ENCODE measurements around the gene NTM. TPM values are rescaled to one million over a fixed set of nuclear protein-coding genes. Genes with fewer than 3 reads are reported as not detected.

The NTM gene
- total RNA-seq, 2 donors from 2014 or later, result not detected

DNA sequence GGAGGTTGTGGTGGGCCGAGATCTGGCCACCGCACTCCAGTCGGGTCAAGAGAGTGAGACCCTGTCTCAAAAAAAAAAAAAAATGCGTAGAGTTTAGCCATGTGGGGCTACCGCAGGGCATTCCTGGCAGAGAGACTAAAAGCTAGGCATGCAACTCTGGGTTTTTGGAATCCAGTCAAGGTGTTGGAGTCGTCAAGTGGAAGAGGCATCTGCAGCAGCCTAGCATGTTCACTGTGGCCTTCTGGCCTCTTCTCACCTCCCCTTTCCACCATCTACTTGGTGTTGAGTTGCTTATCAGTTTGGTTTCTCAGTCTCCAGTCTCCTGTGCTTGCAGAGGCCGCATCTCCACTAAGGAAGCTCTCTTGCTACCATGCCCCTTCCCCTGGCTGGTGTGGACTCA is 572.5 kb downstream of the NTM start:
- ATAC-seq (replicated peaks in 1 of 2) (no peak), DNase-seq (no peak)
- Mint-ChIP-seq H3K4me1 (ENCODE audit: low read depth) (no peaks in the 10 kb centered on the region), H3K36me3 (ENCODE audit: insufficient read depth in 2 of 2) (no peaks in the 10 kb centered on the region), H3K9me3 (peaks cover 0 to 8% of the 10 kb centered on the region in 2 donors), H3K27ac (no peak overlapping the region), H3K27me3 (ENCODE audit: low read depth) (no peaks in the 10 kb centered on the region), H3K4me3 (no peak overlapping the region)

DNA sequence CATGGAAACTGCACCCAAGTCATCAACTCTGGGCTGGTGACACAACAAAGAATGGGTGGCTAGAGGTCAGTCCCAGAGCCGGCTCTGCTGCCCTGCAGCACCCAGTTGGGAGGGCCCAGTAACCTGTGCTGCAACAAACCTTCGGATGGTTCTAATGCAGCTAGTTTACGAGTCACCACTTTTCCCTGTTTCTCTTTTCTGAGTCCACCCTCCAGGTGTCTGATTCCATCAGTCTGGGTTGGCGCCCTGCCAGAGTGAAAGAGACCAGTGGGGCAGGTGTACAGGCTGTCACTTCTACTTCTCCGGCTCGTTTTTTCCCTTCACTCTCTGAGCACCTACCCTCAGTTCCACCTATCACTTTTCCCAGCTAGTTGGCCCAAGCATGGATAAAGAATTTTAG is 572.9 kb downstream of the NTM start:
- no peak overlapping the region for H3K27ac Mint-ChIP-seq
- no peak overlapping the region for H3K4me3 Mint-ChIP-seq
- no peaks in the 10 kb centered on the region for H3K4me1 Mint-ChIP-seq (ENCODE audit: low read depth)
- ATAC-seq (replicated peaks in 1 of 2) (no peak), DNase-seq (no peak)
- no peaks in the 10 kb centered on the region for H3K36me3 Mint-ChIP-seq (ENCODE audit: insufficient read depth in 2 of 2)
- no peaks in the 10 kb centered on the region for H3K27me3 Mint-ChIP-seq (ENCODE audit: low read depth)
- peaks cover 0 to 8% of the 10 kb centered on the region in 2 donors for H3K9me3 Mint-ChIP-seq

DNA sequence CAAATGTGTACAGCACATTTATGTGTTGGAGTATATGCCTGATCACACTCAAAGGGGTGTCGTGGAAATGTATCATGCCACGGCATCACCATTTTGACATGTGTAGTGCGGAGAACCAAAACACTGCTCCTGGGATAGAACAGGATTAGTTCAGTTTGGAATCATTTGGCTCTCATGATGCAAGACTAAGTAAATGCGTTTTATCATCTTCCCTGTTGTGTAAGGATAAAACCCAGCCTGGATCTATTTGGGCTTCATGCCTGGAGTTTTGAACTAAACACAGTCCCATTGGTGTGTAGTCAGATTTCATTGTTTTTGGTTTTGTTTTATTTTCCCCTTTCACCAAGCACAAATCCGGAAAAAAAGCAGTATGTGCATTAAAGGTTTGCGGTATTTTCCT is 574.3 kb downstream of the NTM start:
- DNase-seq (no peak), ATAC-seq (replicated peaks in 1 of 2) (no peak)
- Mint-ChIP-seq H3K9me3 (peaks cover 0 to 2% of the 10 kb centered on the region in 2 donors), H3K27ac (no peak overlapping the region), H3K36me3 (ENCODE audit: insufficient read depth in 2 of 2) (no peaks in the 10 kb centered on the region), H3K4me1 (ENCODE audit: low read depth) (no peaks in the 10 kb centered on the region), H3K27me3 (ENCODE audit: low read depth) (no peaks in the 10 kb centered on the region), H3K4me3 (no peak overlapping the region)

DNA sequence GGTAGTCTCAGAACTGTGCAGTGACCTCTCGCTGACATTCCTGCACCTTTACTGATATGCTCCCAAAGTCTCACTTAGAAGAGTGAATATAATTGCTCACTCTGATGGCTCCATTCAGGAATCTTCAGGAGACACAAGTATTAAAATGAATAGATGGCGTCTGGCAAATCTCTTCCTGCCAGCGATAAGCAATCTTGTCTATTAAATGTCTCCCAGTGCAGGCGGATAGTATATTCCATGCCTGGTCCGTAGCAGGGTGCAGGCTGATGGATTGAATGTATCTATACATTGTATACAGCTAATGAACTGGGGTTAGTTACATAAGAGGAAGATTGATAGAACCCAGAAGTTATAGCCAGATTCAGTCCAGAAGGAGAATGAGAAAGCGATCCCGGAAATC is 575.3 kb downstream of the NTM start:
- H3K27ac Mint-ChIP-seq, result no peak overlapping the region
- H3K9me3 Mint-ChIP-seq, result peaks cover 2 to 7% of the 10 kb centered on the region in 2 donors
- no peak for DNase-seq

DNA sequence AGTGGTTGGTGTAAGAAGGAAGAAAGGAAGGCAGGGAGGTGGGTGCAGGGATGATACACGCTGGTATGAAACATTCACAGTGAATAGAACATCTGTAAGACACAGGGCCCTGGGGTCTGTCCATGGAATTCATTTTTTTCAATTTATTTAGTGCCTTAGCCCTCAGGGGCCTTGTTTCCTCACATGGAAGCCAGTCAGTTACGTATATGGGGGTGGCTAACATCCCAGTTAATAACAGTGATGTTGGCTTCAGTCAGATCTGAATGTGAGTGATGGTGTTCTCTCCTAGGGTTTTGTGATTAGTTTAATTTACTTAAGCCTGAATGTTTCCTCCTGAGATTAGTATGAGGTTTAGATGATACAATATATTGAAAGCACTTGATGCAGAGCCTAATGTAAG is 577.1 kb downstream of the NTM start:
- no peak for ATAC-seq (replicated peaks in 1 of 2)
- Mint-ChIP-seq H3K9me3 (peaks cover 2 to 7% of the 10 kb centered on the region in 2 donors), H3K27ac (no peak overlapping the region), H3K4me1 (ENCODE audit: low read depth) (no peaks in the 10 kb centered on the region), H3K4me3 (no peak overlapping the region), H3K36me3 (ENCODE audit: insufficient read depth in 2 of 2) (no peaks in the 10 kb centered on the region), H3K27me3 (ENCODE audit: low read depth) (no peaks in the 10 kb centered on the region)
- DNase-seq, result no peak

More for the DNA sequence above, 575.3 kb downstream of the NTM start:
- H3K27me3 Mint-ChIP-seq (ENCODE audit: low read depth), result no peaks in the 10 kb centered on the region
- no peak overlapping the region for H3K4me3 Mint-ChIP-seq
- H3K36me3 Mint-ChIP-seq (ENCODE audit: insufficient read depth in 2 of 2), result no peaks in the 10 kb centered on the region
- no peak for ATAC-seq (replicated peaks in 1 of 2)
- H3K4me1 Mint-ChIP-seq (ENCODE audit: low read depth), result no peaks in the 10 kb centered on the region

DNA sequence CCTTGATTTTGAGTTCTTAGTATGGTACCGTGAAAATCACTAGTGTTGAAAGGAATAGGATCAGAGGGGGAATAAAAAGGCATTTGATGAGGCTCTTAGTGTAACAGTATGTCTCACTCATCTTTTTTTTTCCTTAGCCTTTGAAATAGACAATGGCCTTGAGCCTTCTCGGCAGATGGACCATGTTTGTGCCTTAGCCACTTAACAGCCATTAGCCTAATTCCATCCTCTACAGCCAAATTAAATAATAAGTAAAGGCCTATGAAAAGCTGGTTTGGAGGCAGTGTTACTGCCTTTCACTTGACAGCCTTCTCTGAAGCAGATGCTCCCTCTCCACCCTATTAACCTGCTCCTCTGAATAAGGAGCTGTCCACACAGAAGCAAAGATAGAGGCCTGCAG is 580.7 kb downstream of the NTM start:
- H3K27ac Mint-ChIP-seq, result no peak overlapping the region

DNA sequence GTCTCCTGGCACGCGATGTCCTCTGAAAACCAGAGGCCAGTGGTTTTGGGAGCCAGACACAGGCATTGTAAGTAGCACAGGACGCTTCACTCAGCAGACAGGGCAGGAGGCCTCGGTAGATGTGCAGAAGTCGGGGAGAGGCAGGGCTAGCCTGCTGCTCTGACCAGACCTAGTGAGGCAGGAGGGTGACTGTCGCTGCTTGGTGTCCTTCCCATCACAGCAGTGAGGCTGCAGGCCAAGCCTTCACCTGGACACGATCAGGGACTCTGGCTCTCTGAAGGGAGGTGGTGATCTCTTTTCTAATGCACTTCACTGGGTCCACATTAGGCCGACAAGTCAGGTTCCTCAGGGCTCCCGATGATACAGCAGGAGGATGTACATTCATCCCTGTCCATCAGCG is 583.7 kb downstream of the NTM start:
- Mint-ChIP-seq H3K27ac (no peak overlapping the region), H3K4me3 (no peak overlapping the region), H3K9me3 (peaks cover 2 to 11% of the 10 kb centered on the region in 2 donors), H3K36me3 (ENCODE audit: insufficient read depth in 2 of 2) (no peaks in the 10 kb centered on the region), H3K27me3 (ENCODE audit: low read depth) (no peaks in the 10 kb centered on the region), H3K4me1 (ENCODE audit: low read depth) (no peaks in the 10 kb centered on the region)
- DNase-seq, result no peak
- ATAC-seq (replicated peaks in 1 of 2), result no peak

More for the DNA sequence above, 580.7 kb downstream of the NTM start:
- DNase-seq, result no peak
- Mint-ChIP-seq H3K4me3 (no peak overlapping the region), H3K4me1 (ENCODE audit: low read depth) (no peaks in the 10 kb centered on the region), H3K27me3 (ENCODE audit: low read depth) (no peaks in the 10 kb centered on the region), H3K36me3 (ENCODE audit: insufficient read depth in 2 of 2) (no peaks in the 10 kb centered on the region), H3K9me3 (peaks cover 2 to 9% of the 10 kb centered on the region in 2 donors)
- ATAC-seq (replicated peaks in 1 of 2), result no peak

DNA sequence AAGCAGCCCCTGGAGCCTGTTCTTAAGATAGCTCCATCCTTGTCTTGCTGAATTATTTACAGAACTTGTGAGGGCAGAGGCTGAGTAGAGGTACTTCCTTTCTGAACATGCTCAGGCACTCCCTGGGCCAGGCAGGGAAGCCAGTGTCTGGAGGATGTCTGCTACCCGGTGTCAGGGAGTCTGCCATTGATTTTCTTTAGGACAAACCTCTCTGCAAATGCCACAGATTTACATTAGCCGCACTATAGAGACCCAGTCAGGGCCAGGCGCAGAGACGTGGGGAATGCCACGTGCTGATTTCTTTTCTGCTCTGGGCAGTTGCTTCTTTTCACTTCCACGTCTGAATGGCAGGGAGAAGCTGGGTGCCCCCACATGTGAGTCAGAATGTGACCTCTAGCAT is 585.5 kb downstream of the NTM start:
- Mint-ChIP-seq H3K9me3 (peaks cover 0 to 4% of the 10 kb centered on the region in 2 donors), H3K27ac (no peak overlapping the region), H3K27me3 (ENCODE audit: low read depth) (no peaks in the 10 kb centered on the region), H3K4me1 (ENCODE audit: low read depth) (no peaks in the 10 kb centered on the region), H3K36me3 (ENCODE audit: insufficient read depth in 2 of 2) (no peaks in the 10 kb centered on the region), H3K4me3 (no peak overlapping the region)
- DNase-seq (no peak), ATAC-seq (replicated peaks in 1 of 2) (no peak)

DNA sequence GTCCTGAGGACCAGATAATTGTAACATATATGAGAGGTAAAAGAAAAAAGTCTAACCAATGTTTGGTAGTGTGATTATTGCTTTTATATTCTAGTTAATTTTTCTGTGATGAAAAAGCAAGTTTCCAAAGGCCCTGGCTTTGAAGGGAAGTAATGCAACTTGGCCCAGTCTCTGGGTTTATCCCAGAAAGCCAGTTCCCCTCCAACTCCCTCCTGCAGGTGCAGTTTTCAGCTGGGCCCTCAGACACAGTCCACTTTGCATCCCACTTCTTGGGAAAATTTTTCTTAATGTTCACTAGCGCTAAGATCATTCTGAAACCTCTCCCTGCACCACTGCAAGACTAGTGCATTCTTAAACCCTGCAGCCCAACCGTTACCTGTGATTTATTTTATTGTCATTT is 586.8 kb downstream of the NTM start:
- H3K27me3 Mint-ChIP-seq (ENCODE audit: low read depth), result no peaks in the 10 kb centered on the region
- no peak overlapping the region for H3K27ac Mint-ChIP-seq
- DNase-seq (no peak), ATAC-seq (replicated peaks in 1 of 2) (no peak)
- no peaks in the 10 kb centered on the region for H3K36me3 Mint-ChIP-seq (ENCODE audit: insufficient read depth in 2 of 2)
- H3K4me1 Mint-ChIP-seq (ENCODE audit: low read depth), result no peaks in the 10 kb centered on the region
- H3K4me3 Mint-ChIP-seq, result no peak overlapping the region
- peaks cover 0 to 4% of the 10 kb centered on the region in 2 donors for H3K9me3 Mint-ChIP-seq

DNA sequence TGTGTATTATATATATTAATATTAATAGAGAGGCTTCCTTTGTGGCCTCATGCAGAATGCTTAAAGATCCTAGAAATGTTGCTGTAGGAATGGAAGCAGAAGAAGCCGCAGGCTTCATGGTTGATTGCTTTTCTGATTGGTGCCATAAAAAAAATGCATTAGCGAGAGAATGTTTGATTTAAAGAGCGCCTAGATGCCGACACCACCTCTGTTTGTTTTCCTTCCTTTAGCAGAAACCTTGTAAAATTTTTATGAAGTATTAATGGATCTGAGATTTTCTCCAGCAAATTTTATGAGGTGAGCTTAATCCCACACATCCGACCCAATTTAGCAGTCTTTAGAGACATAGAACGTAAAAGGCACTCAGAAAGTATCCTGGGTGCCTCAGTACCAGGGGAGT is 587.5 kb downstream of the NTM start:
- H3K36me3 Mint-ChIP-seq (ENCODE audit: insufficient read depth in 2 of 2), result no peaks in the 10 kb centered on the region
- no peak for ATAC-seq (replicated peaks in 1 of 2)
- peaks cover 0 to 4% of the 10 kb centered on the region in 2 donors for H3K9me3 Mint-ChIP-seq
- no peak overlapping the region for H3K27ac Mint-ChIP-seq
- no peaks in the 10 kb centered on the region for H3K27me3 Mint-ChIP-seq (ENCODE audit: low read depth)
- no peaks in the 10 kb centered on the region for H3K4me1 Mint-ChIP-seq (ENCODE audit: low read depth)
- H3K4me3 Mint-ChIP-seq, result no peak overlapping the region
- DNase-seq, result no peak

DNA sequence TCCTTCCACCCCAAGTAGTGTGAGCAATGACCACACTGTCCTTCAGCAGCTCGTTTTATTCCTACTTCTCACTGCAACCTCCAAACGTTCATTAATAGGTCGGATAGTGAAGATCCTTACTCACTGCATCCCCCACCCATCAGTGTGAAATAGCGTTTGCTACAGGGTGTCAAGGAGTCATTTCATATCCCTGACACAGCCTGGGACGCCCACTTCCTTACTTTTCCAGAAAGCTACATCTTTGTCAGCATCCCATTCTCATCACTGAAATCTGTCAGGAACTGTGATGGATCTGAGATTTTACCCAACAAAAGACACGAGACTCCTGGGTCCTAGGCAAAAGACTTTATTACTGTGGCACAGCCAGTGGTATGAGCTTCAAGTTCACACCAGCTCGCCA is 592.4 kb downstream of the NTM start:
- Mint-ChIP-seq H3K27ac (no peak overlapping the region), H3K9me3 (no peaks in the 10 kb centered on the region), H3K4me3 (no peak overlapping the region), H3K27me3 (ENCODE audit: low read depth) (no peaks in the 10 kb centered on the region), H3K4me1 (ENCODE audit: low read depth) (no peaks in the 10 kb centered on the region), H3K36me3 (ENCODE audit: insufficient read depth in 2 of 2) (no peaks in the 10 kb centered on the region)
- ATAC-seq (replicated peaks in 1 of 2), result no peak
- no peak for DNase-seq

DNA sequence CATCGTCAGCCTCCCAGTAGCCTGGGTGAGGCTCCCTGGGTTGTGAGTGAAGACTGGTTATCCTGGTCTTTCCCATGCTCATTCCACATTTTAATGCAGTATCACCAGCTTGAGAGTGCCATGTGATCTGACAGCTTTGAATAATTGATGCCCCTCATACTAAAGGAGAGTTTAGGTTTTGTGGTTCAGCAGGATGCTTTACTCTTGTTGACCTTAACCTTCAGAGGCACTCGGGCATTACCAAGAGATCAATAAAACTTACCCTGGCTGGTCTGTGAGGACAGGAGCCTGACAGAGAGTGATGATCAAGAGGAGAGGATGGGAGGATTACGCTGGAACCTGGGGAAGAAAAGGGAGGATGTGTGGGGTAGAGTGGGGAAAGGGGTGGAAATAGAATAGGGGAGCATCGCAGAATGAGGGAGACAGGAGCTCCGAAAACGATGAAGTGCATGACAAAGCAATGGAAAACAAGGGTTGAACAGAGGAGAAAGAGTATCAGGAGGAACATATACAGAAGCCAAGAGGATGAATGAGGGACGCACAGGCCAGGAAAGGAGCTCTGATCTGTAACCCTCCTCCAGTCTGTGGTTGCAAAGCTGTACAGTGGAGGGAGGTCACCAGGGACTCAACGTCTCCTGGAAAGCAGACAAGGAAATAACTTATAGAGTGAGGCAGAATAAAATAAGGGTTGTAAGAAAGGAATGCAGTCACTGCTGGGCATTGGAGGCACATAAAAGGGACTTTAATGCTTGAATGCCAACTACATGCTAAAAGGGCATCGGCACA is 594.5 kb downstream of the NTM start:
- Mint-ChIP-seq H3K4me1 (ENCODE audit: low read depth) (no peaks in the 10 kb centered on the region), H3K9me3 (no peaks in the 10 kb centered on the region), H3K27ac (no peak overlapping the region), H3K4me3 (no peak overlapping the region), H3K27me3 (ENCODE audit: low read depth) (no peaks in the 10 kb centered on the region), H3K36me3 (ENCODE audit: insufficient read depth in 2 of 2) (no peaks in the 10 kb centered on the region)
- DNase-seq, result no peak
- no peak for ATAC-seq (replicated peaks in 1 of 2)

DNA sequence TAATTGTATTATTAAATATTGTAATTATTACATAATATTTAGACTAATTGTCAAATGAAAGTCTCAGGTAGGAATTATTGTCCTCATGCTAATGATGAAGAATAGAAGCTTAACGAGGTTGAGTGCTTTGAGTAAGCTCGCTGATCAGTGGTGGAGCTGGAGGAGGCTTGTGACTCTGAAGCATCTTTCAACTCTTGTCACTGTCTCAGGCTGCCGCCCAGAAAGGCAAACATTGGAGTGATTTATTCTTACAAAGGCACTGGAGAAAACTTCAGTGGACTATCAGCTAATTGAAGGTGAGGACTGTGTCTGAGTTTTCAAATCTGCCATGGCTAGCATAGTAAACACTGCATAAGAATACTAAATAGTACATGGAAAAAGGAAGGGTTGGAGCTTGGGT is 595.1 kb downstream of the NTM start:
- ATAC-seq (replicated peaks in 1 of 2) (no peak), DNase-seq (no peak)
- Mint-ChIP-seq H3K4me3 (no peak overlapping the region), H3K27me3 (ENCODE audit: low read depth) (no peaks in the 10 kb centered on the region), H3K4me1 (ENCODE audit: low read depth) (no peaks in the 10 kb centered on the region), H3K27ac (no peak overlapping the region), H3K9me3 (peaks cover under 1 to 2% of the 10 kb centered on the region in 2 donors), H3K36me3 (ENCODE audit: insufficient read depth in 2 of 2) (no peaks in the 10 kb centered on the region)

DNA sequence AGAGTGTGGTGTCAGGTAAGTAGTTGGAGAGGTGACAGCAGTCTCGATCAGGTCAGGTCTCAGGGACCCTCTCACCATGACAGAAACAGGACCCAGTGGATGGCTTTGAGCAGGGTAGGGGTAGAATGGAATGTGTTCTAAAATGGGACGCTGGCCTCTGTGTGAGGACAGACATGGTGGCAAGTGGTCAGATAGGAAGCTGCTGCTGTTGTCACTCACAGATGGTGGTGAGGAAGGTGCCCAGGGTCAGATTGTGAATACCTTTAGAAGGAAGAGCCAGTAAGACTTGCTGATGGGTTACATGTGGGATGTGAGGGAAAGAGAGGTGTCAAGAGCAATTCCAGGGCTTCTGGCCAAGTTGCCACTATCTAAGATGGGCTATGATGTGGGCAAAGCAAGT is 596.3 kb downstream of the NTM start:
- no peaks in the 10 kb centered on the region for H3K4me1 Mint-ChIP-seq (ENCODE audit: low read depth)
- ATAC-seq (replicated peaks in 1 of 2) (no peak), DNase-seq (no peak)
- no peak overlapping the region for H3K4me3 Mint-ChIP-seq
- H3K36me3 Mint-ChIP-seq (ENCODE audit: insufficient read depth in 2 of 2), result no peaks in the 10 kb centered on the region
- peaks cover 3 to 4% of the 10 kb centered on the region in 2 donors for H3K9me3 Mint-ChIP-seq
- H3K27me3 Mint-ChIP-seq (ENCODE audit: low read depth), result no peaks in the 10 kb centered on the region
- H3K27ac Mint-ChIP-seq, result no peak overlapping the region

Data from activated T-cell treated with anti-CD3 and anti-CD28 coated beads, Interleukin-2, amount 50 U/mL, for 72 hours (primary cell).